Neural cell (in vitro differentiated cells): ENCODE data around the gene APOBEC3A.

ENCODE experiments used
- CTCF ChIP-seq: fragments of 450-650 bp; IDR thresholded peaks from 2 replicates; pipeline ENCODE4 v1.5.1; 2014; ENCODE audit warnings: antibody characterized with exemption, mild to moderate bottlenecking, moderate library complexity; ENCODE audit not compliant: poor library complexity, severe bottlenecking
- EP300 ChIP-seq: fragments of 450-650 bp; conservative IDR thresholded peaks from 2 replicates; pipeline ENCODE4 v1.6.1; 2014; ENCODE audit warnings: antibody characterized with exemption, mild to moderate bottlenecking, moderate library complexity; ENCODE audit not compliant: poor library complexity, severe bottlenecking
- EZH2 ChIP-seq: fragments of 200-600, 300-800 bp; shearing (Covaris generic), sonication (generic); IDR thresholded peaks from 2 replicates; pipeline ENCODE4 v1.6.1; 2014; ENCODE audit warnings: antibody characterized with exemption, low read length, borderline replicate concordance, mild to moderate bottlenecking; ENCODE audit not compliant: insufficient read depth, poor library complexity, severe bottlenecking
- SMC3 ChIP-seq: fragments of 450-650 bp; conservative IDR thresholded peaks from 2 replicates; pipeline ENCODE4 v1.6.1; 2014; ENCODE audit warnings: antibody characterized with exemption, mild to moderate bottlenecking, moderate library complexity; ENCODE audit not compliant: poor library complexity

- TF ChIP-seq SMC3 (no peak), EZH2 (no peak), CTCF (no peak), EP300 (no peak)
Measured at GRCh38 chr22:38927033-38927781, 30.2 kb upstream of the APOBEC3A start.
